NCI-H748 treated with DMSO at 0.1 percent for 48 hours (cell line): Measurements from ENCODE around the gene LRRC46.

Experiments
- DNase-seq: peaks from one replicate; lab custom pipeline; 2025; lab: John Stamatoyannopoulos, UW

The LRRC46 gene

DNA sequence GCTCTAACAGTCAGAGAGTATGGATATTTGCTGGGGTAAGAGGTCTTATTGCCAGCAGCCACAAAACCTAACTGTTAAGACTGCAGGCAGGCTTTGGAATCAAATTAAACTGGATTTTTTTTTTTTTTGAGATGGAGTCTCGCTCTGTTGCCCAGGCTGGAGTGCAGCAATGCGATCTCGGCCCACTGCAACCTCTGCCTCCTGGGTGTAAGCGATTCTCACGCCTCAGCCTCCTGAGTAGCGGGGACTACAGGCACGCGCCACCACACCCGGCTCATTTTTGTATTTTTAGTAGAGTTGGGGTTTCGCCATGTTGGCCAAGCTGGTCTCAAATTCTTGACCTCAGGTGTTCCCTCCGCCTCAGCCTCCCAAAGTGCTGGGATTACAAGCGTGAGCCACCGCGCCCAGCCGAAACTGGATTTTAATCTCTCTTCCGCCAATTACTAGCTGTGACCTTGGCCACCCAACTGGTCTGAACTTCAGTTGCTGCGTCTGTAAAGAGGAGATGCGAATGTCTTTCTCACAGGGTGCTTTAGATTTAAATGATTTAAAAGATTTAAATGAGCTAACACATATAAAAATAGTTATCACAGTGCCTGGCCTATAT, 971 bp upstream of the LRRC46 start:
- DNase-seq: no peak

DNA sequence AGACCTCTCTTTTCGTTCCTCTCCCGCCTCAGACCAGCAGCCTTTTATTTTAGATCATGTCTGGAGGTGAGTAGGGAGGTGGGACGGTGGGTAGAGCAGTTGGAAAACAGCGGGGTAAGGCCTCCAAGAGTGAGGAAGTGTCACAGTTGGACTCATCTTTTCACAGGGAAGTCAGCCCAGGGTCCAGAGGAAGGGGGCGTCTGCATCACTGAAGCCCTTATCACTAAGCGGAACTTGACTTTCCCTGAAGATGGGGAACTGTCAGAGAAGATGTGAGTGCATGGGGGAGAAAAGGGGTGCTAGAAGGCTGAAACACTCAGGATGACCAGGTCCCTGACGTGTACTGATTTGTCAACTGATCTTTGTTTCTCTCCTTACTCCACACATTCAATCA, 461 bp downstream of the LRRC46 start:
- DNase-seq: no peak

DNA sequence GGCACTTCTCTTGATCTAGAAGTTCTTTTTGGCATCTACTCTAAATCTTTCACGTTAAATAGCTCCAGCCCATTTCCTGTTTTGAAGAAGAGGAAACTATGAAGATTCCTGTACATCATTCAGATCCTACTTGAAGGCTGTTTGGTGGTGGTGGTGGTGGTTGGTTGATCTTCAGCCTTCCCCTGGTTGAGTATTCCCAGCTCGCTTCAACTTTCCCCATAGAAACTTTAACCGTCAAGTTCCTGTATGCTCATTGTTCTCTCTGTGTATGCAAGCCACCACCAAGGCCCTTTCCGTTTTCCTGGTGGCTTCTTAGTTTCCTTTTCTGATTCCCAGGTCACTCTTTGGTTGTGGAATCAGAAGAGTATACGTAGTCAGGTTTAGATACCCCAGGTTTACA, 3.3 kb downstream of the LRRC46 start:
- no peak for DNase-seq

DNA sequence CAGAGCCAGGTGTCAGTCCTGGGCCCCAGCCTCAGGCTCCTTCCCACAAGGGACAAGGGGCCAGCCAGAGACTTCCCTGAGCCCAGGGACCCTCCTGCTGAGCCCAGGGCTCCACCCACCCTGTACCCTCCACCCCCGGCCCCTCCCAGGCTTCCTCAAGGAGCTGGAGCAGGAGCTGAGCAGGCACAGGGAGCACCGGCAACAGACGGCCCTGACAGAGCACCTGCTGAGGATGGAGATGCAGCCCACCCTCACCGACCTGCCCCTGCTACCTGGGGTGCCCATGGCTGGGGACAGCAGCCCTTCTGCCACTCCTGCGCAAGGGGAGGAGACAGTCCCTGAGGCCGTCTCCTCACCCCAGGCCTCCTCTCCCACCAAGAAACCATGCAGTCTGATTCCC, 5.1 kb downstream of the LRRC46 start:
- DNase-seq: no peak

DNA sequence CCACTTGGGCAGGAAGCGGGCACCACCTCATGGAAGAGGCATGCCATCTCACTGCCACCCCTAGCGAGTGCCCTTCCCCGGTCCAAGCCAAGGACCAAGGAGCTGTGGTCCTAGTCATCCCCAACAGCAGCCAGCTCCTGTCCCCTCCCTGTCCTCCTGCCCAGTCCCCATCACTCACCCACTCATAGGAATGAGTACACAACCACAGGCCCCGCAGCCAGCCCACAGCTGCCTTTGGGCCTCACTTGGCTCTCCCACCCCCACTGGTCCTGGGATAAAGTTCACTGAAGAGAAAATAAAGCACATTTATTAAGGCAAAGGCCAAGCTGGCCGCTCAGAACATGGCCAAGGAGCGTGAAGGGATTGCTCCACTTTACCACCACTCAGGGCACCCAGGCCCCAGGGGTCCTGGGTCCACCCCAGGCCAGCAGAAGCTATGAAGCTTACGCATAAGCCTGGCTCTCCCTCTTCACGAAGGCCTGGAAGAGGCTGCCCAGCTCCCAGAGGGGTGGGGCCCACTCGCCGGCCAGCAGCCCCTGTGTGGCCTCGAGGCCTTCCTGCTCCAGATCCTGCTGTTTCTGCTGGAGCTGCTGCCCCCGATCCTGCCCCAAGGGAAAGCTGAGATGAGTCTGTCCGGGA, 6.0 kb downstream of the LRRC46 start:
- no peak for DNase-seq

DNA sequence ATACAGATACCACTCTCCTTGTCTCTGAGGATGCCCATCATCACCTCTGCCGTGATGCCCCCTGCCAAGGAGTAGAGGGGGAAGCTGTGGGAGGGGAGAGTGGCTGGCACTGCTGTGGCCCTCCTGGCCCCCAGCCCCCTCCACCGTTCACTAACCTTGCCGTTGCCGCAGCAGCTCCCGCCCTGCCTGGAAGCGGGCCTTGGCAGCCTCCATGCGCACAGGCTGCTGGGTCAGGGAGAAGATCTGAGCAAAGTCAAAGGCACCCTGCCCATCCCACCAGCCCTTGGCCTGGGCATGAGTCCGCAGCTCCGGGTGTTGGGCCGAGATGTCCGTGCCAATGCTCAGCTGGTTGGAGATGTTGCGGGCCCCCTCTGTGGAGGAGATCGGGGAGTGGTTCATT, 7.2 kb downstream of the LRRC46 start:
- no peak for DNase-seq

DNA sequence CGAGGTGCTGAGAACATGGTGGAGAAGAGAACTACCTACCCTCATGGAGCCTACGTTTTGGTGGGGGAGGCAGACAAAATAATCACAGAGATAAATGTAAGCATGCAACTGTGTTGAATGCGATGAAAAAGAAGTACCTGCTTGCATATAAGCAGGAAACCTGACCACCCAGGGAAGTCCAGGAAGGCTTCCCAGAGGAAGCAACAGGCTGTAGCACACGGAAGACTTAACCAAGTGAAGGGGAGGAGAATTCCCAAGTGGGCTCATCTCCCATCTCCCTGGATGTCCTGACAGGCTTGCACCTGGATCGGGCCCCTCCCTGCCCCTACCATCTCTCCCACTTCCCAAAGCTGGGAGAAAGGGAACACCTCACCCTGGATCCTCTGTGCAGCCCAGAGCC, 7.6 kb downstream of the LRRC46 start:
- no peak for DNase-seq

DNA sequence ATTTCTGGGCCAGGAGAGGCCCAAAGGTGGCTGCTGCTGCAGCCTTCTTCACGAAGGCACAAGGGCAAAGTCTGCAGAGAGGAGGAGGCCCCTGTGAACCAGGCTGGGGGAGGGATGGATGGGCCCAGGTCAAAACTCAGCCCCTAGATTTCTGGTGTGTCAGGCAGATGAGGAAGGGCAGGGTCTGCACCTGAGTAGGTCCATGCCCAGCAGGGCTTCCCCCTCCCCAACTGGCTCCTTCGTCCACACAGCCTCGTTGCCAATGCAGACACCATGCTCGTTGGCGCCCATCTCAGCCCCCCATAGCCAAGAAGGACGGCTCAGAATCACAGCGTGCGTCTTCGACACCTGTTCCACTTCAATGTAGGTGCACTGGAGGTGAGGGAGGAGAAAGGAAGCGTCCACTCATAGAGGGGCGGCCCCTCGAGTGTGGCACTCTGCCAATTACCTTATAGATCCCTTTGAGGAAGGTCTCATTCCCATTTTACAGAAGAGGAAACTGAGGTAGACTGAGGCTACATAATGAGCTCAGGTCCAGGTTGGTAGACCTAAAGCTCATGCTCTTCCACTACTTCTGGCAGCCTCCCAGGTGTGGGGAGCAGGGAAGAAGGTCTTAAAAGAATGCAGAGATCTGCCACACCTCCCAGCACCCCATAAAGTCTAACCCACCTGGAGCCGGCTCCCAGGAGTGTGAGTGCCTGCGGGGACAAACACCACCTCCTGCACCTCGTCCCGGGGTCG, 8.7 kb downstream of the LRRC46 start:
- no peak for DNase-seq

DNA sequence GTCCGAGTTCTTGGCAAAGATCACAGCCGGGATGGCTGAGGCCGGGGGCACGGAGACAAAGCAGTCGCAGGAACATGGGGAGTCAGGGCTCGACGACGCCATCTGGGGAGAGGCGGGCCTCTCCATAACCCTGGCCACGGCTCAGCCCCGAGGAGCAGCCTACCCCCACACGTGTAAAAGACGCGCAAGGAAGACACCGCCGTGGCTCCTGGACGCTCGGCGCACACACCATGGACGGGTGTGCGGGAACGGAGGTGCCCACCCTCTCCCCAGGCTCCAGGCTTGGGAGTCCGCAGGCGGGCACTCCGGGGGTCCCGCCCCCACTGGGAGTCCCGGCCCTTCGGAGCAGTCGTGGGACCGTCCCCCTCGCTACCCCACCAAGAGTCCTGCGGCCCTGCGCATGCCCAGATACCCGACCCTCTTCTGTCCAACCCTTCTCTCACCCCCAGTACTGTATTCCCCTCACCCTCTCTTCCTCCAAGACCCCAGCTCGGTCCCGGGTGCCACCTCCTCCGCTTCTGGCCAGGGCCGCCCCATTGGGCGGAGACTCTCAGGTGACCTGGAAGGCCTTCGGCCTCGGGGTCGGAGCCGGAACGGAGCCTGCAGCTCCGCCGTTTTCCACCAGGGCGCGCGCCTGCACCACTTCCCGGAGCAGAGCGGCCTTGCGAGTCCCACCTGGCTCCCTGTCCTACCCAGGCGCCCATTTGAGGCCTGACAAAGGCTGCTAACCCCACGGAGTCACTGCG, 9.4 kb downstream of the LRRC46 start, which contains the start of gene SCRN2:
TSS of gene SCRN2 (minus strand) at position 532 of the 746 bp plus-strand sequence. CDS start at position 102, 430 bp downstream.
- DNase-seq: peak; percentile 61

DNA sequence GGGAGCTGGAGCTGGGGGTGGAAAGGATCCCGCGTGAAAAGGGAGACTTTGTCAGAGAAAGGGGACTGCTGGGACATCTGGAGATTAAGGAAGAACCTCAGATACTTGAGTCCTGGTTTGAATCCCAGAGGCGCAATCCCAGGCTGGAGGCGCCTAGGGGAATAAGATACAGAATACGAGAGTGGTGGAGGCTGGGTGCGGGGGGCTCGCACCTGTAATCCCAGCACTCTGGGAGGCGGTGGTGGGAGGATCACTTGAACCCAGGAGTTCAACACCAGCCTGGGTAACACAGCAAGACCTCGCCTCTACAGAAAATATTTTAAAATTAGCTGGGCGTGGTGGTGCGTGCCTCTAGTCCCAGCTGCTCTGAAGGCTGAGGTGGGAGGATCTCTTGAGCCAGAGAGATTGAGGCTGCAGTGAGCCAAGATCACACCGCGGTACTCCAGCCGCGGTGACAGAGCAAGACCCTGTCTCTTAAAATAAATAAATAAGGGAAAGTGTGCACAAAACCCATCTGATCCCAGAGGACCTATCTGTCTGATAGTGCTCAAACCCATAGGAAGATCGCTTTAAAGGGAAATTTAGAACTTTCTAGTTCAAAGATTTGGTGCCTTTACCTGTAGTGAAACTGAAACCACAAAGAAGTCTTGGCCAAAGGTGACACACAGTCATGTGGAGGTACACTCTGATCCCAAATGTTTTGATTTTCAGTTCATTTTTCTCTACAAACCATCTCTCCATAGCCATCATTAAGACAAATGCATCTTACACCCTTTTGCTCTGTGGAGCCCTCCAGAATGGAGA, 10.2 kb downstream of the LRRC46 start:
- no peak for DNase-seq

DNA sequence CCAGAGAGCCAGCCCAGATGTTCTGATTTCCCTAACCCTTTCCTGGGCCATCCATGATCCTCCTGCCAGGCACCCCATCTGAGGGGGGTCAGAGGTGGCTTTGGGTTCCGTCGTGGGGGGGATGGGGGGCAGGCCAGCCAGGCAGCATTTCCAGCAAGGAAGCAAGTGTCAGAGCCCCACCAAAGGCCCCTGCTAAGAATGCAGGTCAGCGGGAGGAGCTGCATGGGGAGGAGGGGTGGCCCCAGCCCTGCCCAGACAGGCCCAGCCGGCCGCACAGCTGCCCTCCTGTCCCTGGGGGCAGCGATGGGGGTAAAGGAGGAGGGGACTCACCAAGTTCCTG, 11.9 kb downstream of the LRRC46 start:
- DNase-seq: no peak

DNA sequence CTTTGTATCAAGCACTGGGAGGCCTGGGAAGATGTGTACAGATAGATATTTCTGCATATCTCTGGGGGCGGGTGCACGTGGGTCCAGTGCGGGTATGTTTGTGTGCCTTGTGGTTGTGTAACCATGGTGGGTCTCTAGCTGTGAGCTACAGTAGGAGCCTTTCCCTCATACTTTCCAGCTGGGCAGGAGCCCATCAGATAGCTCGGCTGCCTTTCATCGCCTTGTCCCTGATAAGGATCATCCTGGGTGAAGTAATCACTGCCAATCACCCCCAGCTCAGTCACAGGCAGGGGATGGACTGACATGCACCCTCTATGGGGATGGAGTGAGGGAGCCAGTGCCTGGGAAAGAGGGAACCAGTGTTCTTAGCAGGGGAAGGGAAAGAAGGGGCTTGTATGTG, 12.8 kb downstream of the LRRC46 start:
- no peak for DNase-seq

DNA sequence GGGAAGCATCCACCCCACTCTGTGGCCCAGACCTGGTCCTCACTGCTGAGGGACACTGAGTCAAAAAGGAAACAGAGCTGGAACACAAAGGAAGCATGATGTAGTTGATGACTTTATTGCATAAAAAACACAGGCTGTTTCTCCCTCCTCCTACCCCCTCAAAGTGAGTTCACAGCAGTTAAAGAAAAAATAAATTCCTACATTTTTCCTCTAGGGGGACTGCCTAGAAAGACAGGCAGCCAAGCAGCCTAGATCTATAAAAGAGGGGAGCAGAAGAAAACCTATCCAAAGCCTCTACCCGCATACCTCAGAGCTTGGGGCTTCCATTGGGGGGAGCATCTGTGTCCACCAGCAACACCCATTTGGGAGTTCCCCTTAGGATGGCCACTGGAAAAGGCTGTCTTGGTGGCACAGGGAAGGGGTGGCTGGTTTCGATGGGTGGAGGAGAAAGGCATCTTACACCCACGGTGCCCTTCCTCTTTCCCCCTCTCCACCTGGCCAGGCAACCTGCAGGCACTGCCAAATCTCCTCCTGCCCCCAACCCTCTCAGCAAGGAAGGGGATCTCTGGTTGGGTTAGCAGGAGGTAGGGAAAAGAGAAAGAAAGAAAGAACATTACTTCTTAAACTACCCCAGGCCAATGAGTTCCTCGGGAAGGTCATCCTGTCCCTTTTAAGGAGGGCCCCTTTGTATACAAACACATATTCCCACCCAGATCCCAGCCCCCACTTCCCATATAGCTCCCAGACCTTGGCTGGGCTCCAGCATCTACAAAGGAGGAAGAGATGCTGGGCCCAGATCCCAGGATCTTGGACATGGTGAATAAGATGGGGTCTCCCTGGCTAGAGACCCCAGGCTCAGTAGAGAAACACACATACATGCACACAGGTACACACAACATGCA, 13.6 kb downstream of the LRRC46 start:
- no peak for DNase-seq

DNA sequence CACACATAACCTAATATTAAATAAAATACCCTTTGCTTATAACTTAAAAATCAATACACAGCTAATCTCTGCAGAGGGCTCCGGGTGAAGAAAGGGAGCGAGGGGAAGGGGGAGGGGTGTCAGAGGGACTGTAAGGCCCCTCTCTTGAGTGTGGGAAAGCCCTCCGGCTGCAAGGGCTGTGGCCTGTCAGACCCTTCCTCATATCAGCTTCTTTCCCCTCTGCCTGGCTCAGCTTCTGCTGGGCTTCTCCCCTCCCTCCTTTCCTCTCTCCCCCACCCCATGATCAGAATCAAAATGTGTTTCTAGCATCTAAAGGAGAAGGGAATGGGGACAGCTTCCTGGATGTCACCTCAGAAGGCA, 14.2 kb downstream of the LRRC46 start:
- no peak for DNase-seq

DNA sequence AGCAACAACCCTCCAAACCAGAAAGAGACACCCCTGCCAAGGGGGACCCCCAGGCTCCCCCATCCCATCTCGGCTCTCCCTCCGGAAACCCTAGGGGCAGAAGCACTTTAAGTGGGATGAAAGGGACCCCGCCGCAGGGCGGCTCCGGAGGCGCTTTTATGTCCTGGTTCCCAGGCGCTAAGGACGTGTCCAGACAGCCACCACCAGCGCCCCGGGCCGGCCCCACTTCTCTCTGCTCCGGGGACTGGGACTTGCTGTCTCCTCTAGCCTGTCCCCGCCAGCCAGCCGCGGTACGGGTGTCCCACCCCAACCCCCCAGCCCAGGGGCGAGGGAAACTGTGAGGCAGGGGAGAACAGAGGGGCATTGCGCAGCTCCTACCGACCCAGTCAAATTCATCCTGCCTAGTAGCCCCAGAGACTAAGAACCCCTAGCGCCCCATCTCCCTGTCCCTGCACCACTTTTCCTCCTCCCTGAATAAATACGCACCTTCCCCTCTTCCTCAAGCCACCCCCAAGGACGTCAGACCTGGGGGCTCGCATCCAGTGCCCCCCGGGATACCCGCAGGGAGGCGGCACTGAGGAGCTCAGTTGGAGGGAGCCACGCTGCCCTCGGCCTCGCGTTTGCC, 15.4 kb downstream of the LRRC46 start:
- no peak for DNase-seq

DNA sequence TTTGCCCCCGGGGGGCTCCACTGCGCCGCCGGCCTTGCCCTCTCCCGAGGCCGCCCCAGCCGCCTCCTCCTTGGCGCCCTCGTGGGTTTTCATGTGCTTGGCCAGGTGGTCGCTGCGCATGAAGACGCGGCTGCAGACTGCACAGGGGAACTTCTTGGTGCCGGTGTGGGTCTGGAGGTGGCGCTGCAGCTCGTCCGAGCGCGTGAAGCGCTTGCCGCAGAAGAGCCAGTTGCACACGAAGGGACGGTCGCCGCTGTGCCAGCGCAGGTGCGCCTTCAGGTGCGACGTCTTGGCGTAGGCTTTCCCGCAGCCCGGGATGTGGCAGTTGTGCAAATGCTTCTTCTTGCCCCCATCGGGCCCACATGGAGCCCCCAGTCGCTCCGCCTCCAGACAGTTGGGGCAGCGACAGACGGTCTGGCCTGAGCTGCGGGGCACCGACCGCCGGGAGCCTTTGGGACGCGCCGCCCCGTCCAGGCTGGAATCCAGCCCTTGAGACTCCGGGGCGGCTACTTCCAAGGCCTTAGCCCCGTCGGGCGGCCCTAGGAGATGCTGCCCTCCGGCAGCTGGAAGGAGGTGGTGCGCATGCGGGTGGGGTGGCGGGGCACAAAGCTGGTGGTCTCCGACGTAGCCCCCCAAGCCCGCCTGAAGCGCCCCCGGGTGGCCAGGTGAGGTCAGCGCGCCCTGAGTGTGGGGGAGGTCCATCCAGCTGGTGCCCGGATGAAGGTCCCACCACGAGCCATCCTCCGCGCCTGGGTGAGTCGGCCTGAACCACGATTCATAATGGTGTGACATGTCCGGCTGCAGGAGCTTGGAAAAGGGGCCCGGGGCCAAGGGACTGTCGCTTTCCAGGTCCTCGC, 16.1 kb downstream of the LRRC46 start:
- DNase-seq: no peak

DNA sequence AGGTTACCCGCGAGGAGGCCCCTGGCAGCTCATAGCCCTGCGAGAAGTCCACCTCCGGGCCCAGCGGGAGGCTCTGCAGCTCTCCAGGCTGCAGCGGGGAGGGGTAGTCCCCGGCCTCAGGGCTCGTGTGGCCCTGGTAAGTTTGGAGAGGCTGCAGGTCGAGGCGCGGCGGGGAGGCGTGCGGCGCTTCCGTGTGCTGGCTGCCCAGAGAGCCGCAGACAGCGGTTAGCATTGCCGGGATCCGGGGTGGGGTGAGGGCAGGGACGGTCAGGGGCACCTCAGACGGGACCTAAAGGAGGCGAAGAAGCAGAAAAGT, 16.7 kb downstream of the LRRC46 start:
- no peak for DNase-seq

DNA sequence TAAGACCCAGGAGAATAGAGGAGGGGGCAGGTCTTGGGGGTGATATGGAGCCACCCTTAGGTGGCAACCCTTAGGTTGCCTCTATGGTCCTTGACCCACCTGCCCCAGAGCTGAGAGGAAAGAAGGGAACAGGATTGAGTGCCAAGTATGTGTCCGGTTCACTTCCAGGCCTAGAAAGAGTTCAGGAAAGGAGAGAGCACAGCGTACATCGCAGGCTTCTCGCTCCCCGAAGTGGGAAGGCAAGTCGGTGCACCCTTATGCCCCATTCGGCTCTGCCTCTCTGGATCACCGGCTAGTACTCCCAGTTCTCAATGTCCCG, 18.9 kb downstream of the LRRC46 start:
- no peak for DNase-seq

DNA sequence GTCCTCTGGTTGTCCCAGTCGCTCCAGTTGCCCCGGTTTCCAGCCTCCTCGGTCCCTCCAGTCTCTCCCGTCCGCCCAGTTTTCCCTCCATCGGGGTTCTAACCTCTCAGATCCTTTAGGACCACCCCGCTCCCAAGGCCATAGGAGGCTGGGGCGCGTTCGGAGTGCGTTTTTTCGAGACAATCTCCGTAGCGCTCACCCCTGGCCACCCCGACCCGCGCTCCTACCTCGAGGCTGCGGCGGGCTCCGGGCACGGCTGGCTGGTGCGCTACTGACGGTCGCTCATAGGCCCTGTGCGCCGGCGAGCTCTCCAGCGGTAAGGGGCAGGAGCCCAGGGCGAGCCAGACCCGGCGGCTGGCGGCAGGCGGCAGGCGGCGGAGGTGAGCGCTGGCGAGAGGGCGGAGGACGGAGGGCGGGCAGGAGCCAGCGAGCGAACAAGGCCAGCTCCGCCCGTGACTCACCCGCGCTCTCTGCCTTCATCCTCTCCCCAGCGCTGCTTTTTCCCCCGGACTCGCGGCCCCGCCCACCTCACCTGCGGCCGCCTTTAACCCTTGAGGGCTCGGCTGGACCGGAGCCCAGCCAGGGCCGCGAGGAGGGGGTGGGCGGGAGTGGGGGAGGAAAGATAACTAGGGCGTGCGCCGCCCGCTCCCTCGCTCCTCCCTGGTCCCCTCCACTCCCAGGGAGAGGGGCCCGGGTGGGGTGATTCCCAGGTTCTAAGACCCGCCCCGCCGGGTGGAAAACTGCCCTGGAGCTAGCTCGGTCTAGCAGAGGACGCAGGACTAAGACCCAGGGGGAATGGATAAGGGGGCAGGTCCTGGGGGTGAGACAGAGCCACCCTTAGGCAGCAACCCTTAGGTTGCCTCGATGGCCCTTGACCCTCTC, 19.5 kb downstream of the LRRC46 start, which contains the start of gene SP6:
TSS of gene SP6 (minus strand) at position 472 of the 882 bp plus-strand sequence. CDS start 2,734 bp downstream, outside the sequence.
- peak; percentile 64 for DNase-seq
